ENCODE results near the gene CPSF4L. TPM values are rescaled to one million over a fixed set of nuclear protein-coding genes. Genes with fewer than 3 reads are reported as not detected.

The CPSF4L gene
- total RNA-seq, 1 experiment from 2014 or later: not detected

DNA sequence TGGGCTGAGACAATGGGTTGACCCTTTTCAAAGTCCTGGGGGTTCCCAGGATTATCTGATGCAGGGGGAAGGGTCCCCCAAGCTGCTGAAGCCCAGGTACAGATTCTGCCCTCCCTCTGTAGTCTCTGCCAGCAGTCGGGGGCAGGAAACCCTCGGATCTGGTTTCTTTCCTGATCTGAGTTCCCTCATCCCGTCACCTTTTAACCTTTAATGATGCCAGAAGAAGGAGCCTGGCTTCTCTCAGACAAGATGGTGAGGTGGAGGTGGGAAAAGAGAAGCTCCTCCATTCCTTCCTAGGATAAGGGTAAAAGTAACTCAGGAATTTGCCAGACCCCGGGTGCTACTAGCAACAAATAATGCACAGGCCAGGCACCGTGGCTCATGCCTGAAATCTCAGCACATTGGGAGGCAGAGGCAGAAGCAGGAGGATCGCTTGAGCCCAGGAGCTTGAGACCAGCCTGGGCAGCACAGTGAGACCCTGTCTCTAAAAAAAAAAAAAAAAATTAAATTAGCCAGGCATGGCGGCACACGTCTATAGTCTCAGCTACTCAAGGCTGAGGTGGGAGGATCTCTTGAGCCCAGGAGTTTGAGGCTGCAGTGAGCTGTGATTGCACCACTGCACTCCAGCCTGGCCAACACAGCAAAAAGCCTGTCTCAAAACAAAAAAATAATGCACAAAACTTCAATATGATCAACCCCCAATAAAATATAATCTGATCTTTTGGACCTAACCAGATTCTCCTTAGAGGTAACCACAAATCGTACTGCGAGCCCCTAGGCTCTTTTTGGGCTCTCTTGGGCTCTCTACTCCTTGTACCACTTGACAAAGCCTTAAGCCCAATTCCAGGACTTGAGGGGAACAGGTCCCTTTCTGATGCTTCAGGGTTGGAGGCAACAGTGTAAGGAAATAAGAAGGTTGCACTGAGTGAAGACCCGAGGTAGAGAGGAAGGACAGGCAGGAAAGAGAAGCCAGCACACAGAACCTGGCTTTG is 44.5 kb upstream of the CPSF4L start:
- Histone ChIP-seq H3K36me3 (ENCODE audit: control insufficient read depth, insufficient read depth, low read length) (peaks cover 3% of the 10 kb centered on the region; the same call in 1 of the 2 replicates), H3K4me1 (peaks cover 39% of the 10 kb centered on the region), H3K9me3 (no peaks in the 10 kb centered on the region), H3K4me3 (ENCODE audit: low read depth, low read length) (no peak overlapping the region), H3K27me3 (replicated peaks; ENCODE audit: control insufficient read depth, insufficient read depth, low read length) (no peaks in the 10 kb centered on the region)
- Mint-ChIP-seq H3K9me3 (ENCODE audit: unreplicated experiment) (no peaks in the 10 kb centered on the region), H3K4me3 (ENCODE audit: unreplicated experiment) (no peak overlapping the region), H3K27me3 (ENCODE audit: insufficient read depth, unreplicated experiment) (no peaks in the 10 kb centered on the region), H3K36me3 (ENCODE audit: insufficient read depth, unreplicated experiment) (peaks cover 21% of the 10 kb centered on the region), H3K27ac (ENCODE audit: unreplicated experiment) (no peak overlapping the region), H3K4me1 (ENCODE audit: low read depth, unreplicated experiment) (peaks cover 18% of the 10 kb centered on the region)
- BruUV-seq (replicated peaks): no TSS peak
- ChIA-PET POLR2A (interaction anchor here (0.6 kb wide), 1 partner anchor 713 kb away, joined by 3 read pairs; no protein-coding TSS in a partner anchor), CTCF (no interaction called here)
- TF ChIP-seq, protein P1, sequence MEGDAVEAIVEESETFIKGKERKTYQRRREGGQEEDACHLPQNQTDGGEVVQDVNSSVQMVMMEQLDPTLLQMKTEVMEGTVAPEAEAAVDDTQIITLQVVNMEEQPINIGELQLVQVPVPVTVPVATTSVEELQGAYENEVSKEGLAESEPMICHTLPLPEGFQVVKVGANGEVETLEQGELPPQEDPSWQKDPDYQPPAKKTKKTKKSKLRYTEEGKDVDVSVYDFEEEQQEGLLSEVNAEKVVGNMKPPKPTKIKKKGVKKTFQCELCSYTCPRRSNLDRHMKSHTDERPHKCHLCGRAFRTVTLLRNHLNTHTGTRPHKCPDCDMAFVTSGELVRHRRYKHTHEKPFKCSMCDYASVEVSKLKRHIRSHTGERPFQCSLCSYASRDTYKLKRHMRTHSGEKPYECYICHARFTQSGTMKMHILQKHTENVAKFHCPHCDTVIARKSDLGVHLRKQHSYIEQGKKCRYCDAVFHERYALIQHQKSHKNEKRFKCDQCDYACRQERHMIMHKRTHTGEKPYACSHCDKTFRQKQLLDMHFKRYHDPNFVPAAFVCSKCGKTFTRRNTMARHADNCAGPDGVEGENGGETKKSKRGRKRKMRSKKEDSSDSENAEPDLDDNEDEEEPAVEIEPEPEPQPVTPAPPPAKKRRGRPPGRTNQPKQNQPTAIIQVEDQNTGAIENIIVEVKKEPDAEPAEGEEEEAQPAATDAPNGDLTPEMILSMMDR (IDR thresholded peaks at IDR 0.05; ENCODE audit: insufficient read depth in 1 of 2, low read depth in 1 of 2, low read length in 1 of 2, severe bottlenecking in 1 of 2, unreplicated experiment in 1 of 2): no peak
- intact Hi-C loops (cut with micrococcal nuclease; ENCODE audit: unreplicated experiment): no loop called here
- DNase-seq: no peak

GRCh38 chr17:73304971-73305812 is 43.5 kb upstream of the CPSF4L start:
- H3K27me3 Mint-ChIP-seq (ENCODE audit: insufficient read depth, unreplicated experiment): no peaks in the 10 kb centered on the region
- no TSS peak for BruUV-seq (replicated peaks)
- TF ChIP-seq, protein P1 (IDR thresholded peaks at IDR 0.05; ENCODE audit: insufficient read depth in 1 of 2, low read depth in 1 of 2, low read length in 1 of 2, severe bottlenecking in 1 of 2, unreplicated experiment in 1 of 2): no peak
- H3K36me3 Mint-ChIP-seq (ENCODE audit: insufficient read depth, unreplicated experiment): peaks cover 14% of the 10 kb centered on the region
- H3K27ac Mint-ChIP-seq (ENCODE audit: unreplicated experiment): no peak overlapping the region
- CTCF ChIA-PET: no interaction called here
- Histone ChIP-seq H3K4me1 (peaks cover 39% of the 10 kb centered on the region), H3K27me3 (replicated peaks; ENCODE audit: control insufficient read depth, insufficient read depth, low read length) (no peaks in the 10 kb centered on the region), H3K4me3 (ENCODE audit: low read depth, low read length) (no peak overlapping the region), H3K36me3 (ENCODE audit: control insufficient read depth, insufficient read depth, low read length) (peaks cover 3% of the 10 kb centered on the region; the same call in 1 of the 2 replicates), H3K9me3 (no peaks in the 10 kb centered on the region)
- no peak for DNase-seq
- H3K4me1 Mint-ChIP-seq (ENCODE audit: low read depth, unreplicated experiment): peaks cover 18% of the 10 kb centered on the region
- intact Hi-C loops (cut with micrococcal nuclease; ENCODE audit: unreplicated experiment): no loop called here
- POLR2A ChIA-PET: no interaction called here
- H3K9me3 Mint-ChIP-seq (ENCODE audit: unreplicated experiment): no peaks in the 10 kb centered on the region
- no peak overlapping the region for H3K4me3 Mint-ChIP-seq (ENCODE audit: unreplicated experiment)

GRCh38 chr17:73304438-73304837 is 42.8 kb upstream of the CPSF4L start:
- ChIA-PET POLR2A (no interaction called here), CTCF (no interaction called here)
- peaks cover 33% of the 10 kb centered on the region for H3K4me1 ChIP-seq
- peaks cover 3% of the 10 kb centered on the region; the same call in 1 of the 2 replicates for H3K36me3 ChIP-seq (ENCODE audit: control insufficient read depth, insufficient read depth, low read length)
- Mint-ChIP-seq H3K27ac (ENCODE audit: unreplicated experiment) (no peak overlapping the region), H3K27me3 (ENCODE audit: insufficient read depth, unreplicated experiment) (no peaks in the 10 kb centered on the region), H3K4me3 (ENCODE audit: unreplicated experiment) (no peak overlapping the region), H3K36me3 (ENCODE audit: insufficient read depth, unreplicated experiment) (peaks cover 12% of the 10 kb centered on the region), H3K4me1 (ENCODE audit: low read depth, unreplicated experiment) (peaks cover 17% of the 10 kb centered on the region), H3K9me3 (ENCODE audit: unreplicated experiment) (no peaks in the 10 kb centered on the region)
- no peaks in the 10 kb centered on the region for H3K9me3 ChIP-seq
- H3K4me3 ChIP-seq (ENCODE audit: low read depth, low read length): no peak overlapping the region
- DNase-seq: no peak
- intact Hi-C loops (cut with micrococcal nuclease; ENCODE audit: unreplicated experiment): no loop called here
- TF ChIP-seq, protein P1 (IDR thresholded peaks at IDR 0.05; ENCODE audit: insufficient read depth in 1 of 2, low read depth in 1 of 2, low read length in 1 of 2, severe bottlenecking in 1 of 2, unreplicated experiment in 1 of 2): no peak
- no peaks in the 10 kb centered on the region for H3K27me3 ChIP-seq (replicated peaks; ENCODE audit: control insufficient read depth, insufficient read depth, low read length)
- no TSS peak for BruUV-seq (replicated peaks)

Data from Caco-2 (cell line).